Activated T-helper 17 cell treated with anti-CD3 and anti-CD28 coated beads, Interleukin-2, amount 50 U/mL, for 72 hours (primary cell): ENCODE measurements around the gene KLRC4. TPM values are rescaled to one million over a fixed set of nuclear protein-coding genes. Genes with fewer than 3 reads are reported as not detected.

Experiments used
- total RNA-seq, 2 donors: library from RNA; stranded (reverse); gene quantifications; one replicate each; pipeline ENCODE4 v1.2.3, GENCODE V29; 2022

Gene KLRC4
- total RNA-seq, 2 donors from 2014 or later, result not detected

Other genes starting within 250 kb of the KLRC4 start
- not detected for gene OLR1, start 237.6 kb downstream of the KLRC4 start, total RNA-seq
- gene TMEM52B, start 230.7 kb downstream of the KLRC4 start, total RNA-seq, result not detected
- 10 to 100 TPM in 1 of 2 donors, 1 to 10 TPM in 1; 6.9 to 25.1 TPM for gene GABARAPL1, start 196.9 kb downstream of the KLRC4 start, total RNA-seq
- 1 to 10 TPM in 1 of 2 donors, not detected in 1; 1.1 TPM for gene KLRD1, start 101.9 kb downstream of the KLRC4 start, total RNA-seq
- under 1 TPM; 0.19 to 0.24 TPM for gene KLRK1, start 19.7 kb downstream of the KLRC4 start, total RNA-seq
- not detected for gene KLRC3, start 10.8 kb upstream of the KLRC4 start, total RNA-seq
- not detected for gene KLRC2, start 26.3 kb upstream of the KLRC4 start, total RNA-seq
- gene KLRC1, start 43.6 kb upstream of the KLRC4 start, total RNA-seq, result under 1 TPM in 1 of 2 donors, not detected in 1; 0.26 TPM
- gene EIF2S3B, start 96.1 kb upstream of the KLRC4 start, total RNA-seq, result under 1 TPM; 0.26 TPM
- gene MAGOHB, start 203.9 kb upstream of the KLRC4 start, total RNA-seq, result 10 to 100 TPM; 40.4 to 68.4 TPM